ENCODE results near the gene HOXB2. TPM values are rescaled to one million over a fixed set of nuclear protein-coding genes. Genes with fewer than 3 reads are reported as not detected.

HOXB2 gene
- total RNA-seq, 2 experiments from 2014 or later = 15.6 to 18.2 TPM

- no peak for DNase-seq
- intact Hi-C loops (cut with micrococcal nuclease) = no loop called here
- Mint-ChIP-seq H3K27me3 (ENCODE audit: low read depth) (peaks cover 9% of the 10 kb centered on the region), H3K9me3 (no peaks in the 10 kb centered on the region), H3K27ac (peak overlapping the region; percentile 79), H3K36me3 (ENCODE audit: low read depth) (peaks cover 14% of the 10 kb centered on the region), H3K4me1 (ENCODE audit: low read depth) (peaks cover 44% of the 10 kb centered on the region), H3K4me3 (peak overlapping the region; percentile 55)
- CTCF ChIA-PET = interaction anchor here (0.6 to 1.3 kb wide), 5 partner anchors 11 to 447 kb away, joined by 3 to 7 read pairs (median 4); partner anchors contain the start of gene HOXB5
Observed at GRCh38 chr17:48546137-48546923, 1.4 kb upstream of the HOXB2 start.

- no peak for DNase-seq
- intact Hi-C loops (cut with micrococcal nuclease) = no loop called here
- CTCF ChIA-PET = no interaction called here
- H3K4me3 Mint-ChIP-seq = peak overlapping the region; percentile 96
- peak overlapping the region; percentile 79 for H3K27ac Mint-ChIP-seq
- peaks cover 9% of the 10 kb centered on the region for H3K27me3 Mint-ChIP-seq (ENCODE audit: low read depth)
- no peaks in the 10 kb centered on the region for H3K9me3 Mint-ChIP-seq
- H3K36me3 Mint-ChIP-seq (ENCODE audit: low read depth) = peaks cover 14% of the 10 kb centered on the region
- H3K4me1 Mint-ChIP-seq (ENCODE audit: low read depth) = peaks cover 47% of the 10 kb centered on the region
Observed at GRCh38 chr17:48545539-48545938, 630 bp upstream of the HOXB2 start.

DNA sequence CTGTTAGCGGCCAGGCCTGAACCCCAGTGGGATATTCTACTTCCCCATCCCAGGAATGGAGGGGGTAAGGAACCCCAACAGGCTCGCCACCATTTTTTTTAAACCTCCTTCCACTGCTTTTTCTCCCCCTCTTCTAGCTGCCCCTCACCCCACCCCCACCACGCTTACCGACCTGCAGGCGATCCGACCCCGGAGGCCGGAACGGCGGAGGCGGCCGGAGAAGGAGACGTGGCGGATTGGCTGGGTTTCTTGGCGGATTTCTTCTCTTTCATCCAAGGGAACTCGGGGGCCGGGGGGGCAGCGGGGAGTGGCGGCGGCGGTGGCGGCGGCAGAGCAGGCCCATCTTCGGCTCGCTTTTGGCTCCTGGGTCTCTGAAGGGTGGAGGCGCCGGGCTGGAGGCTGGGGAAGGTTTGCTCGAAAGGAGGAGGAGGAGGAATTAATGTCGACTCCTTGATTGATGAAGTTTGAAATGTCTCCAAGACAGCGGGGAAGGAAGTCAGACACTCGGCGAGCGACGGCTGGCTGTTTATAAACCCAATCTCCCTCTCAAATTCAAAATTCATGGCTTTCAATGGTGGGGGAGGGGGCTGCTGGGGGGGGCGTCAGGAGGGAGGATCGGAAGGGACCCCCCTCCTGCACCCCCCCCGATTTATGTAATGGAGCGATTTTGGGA, 424 bp downstream of the HOXB2 start:
- peaks cover 14% of the 10 kb centered on the region for H3K36me3 Mint-ChIP-seq (ENCODE audit: low read depth)
- peaks cover 58% of the 10 kb centered on the region for H3K4me1 Mint-ChIP-seq (ENCODE audit: low read depth)
- H3K4me3 Mint-ChIP-seq = peak overlapping the region; percentile 96
- no peaks in the 10 kb centered on the region for H3K9me3 Mint-ChIP-seq
- peak; percentile 66 for DNase-seq
- intact Hi-C loops (cut with micrococcal nuclease) = loop anchor here (5.0 kb wide), 1 partner anchor 52 kb away; no protein-coding TSS in a partner anchor
- peak overlapping the region; percentile 96 for H3K27ac Mint-ChIP-seq
- H3K27me3 Mint-ChIP-seq (ENCODE audit: low read depth) = peaks cover 9% of the 10 kb centered on the region
- CTCF ChIA-PET = interaction anchor here (1.2 kb wide), 1 partner anchor 36 kb away, joined by 4 read pairs; no protein-coding TSS in a partner anchor

DNA sequence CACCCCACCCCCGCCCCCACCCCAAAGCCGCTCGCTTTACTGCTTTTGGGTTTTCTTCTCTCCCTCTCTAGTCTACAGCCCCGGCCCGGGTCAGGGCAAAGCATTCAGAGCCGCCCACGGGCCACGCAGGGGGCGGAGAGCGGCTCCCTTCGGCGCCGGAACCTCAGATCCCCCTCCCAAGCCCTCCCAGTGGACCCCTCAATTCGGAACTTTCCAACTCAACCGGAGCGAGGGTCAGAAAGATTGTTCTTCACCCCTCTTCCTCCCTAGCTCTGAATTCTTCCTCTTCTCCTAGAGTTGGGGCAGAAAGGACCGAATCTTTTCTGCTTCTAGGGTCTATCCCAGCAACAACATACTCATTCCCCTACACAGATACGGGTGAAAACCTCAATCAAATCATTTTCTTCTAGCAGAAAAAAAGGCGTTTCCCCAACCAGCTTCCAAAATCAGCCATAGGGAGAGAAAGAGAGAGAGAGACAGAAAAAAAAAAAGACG, 1.0 kb downstream of the HOXB2 start:
- intact Hi-C loops (cut with micrococcal nuclease) = loop anchor here (1.0 to 5.0 kb wide), 2 partner anchors 34 to 52 kb away; partner anchors contain the start of gene HOXB4
- CTCF ChIA-PET = interaction anchor here (1.2 kb wide), 1 partner anchor 36 kb away, joined by 4 read pairs; no protein-coding TSS in a partner anchor
- Mint-ChIP-seq H3K36me3 (ENCODE audit: low read depth) (peaks cover 14% of the 10 kb centered on the region), H3K27me3 (ENCODE audit: low read depth) (peaks cover 9% of the 10 kb centered on the region), H3K9me3 (no peaks in the 10 kb centered on the region), H3K4me1 (ENCODE audit: low read depth) (peaks cover 59% of the 10 kb centered on the region), H3K4me3 (peak overlapping the region; percentile 96), H3K27ac (peak overlapping the region; percentile 96)
- peak; percentile 48 for DNase-seq

- intact Hi-C loops (cut with micrococcal nuclease) = loop anchor here (1.0 to 5.0 kb wide), 2 partner anchors 35 to 51 kb away; partner anchors contain the start of gene HOXB4
- peak; percentile 73 for DNase-seq
- peak overlapping the region; percentile 100 for H3K27ac Mint-ChIP-seq
- H3K9me3 Mint-ChIP-seq = no peaks in the 10 kb centered on the region
- H3K27me3 Mint-ChIP-seq (ENCODE audit: low read depth) = peaks cover 9% of the 10 kb centered on the region
- H3K4me3 Mint-ChIP-seq = peak overlapping the region; percentile 96
- H3K4me1 Mint-ChIP-seq (ENCODE audit: low read depth) = peaks cover 55% of the 10 kb centered on the region
- peaks cover 14% of the 10 kb centered on the region for H3K36me3 Mint-ChIP-seq (ENCODE audit: low read depth)
- CTCF ChIA-PET = interaction anchor here (0.5 to 1.2 kb wide), 4 partner anchors 24 to 153 kb away, joined by 3 to 4 read pairs (median 3); no protein-coding TSS in a partner anchor
Observed at GRCh38 chr17:48543107-48543853, 1.6 kb downstream of the HOXB2 start.

DNA sequence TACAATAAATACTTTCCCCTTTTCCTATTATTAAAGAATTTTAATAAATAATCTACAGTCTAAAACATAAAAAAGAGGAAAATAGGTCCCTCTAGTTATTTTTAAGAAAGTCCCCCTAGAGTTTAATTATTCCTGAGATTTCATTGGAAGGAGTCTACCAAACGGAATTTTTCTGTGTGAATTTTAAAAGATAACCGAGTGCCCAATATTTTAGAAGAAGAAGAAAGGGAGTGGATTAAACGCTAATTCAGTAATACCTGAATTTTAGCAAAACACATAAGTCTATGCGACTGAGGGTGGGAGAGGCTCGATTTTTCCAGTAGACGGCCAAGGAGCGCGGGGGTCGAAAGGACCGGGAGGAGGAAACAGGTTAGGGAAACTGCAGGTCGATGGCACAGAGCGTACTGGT, 2.2 kb downstream of the HOXB2 start:
- CTCF ChIA-PET = interaction anchor here (0.5 to 0.6 kb wide), 3 partner anchors 24 to 152 kb away, joined by 3 read pairs; no protein-coding TSS in a partner anchor
- no peak for DNase-seq
- intact Hi-C loops (cut with micrococcal nuclease) = loop anchor here (1.0 to 5.0 kb wide), 2 partner anchors 36 to 50 kb away; partner anchors contain the start of gene HOXB4
- Mint-ChIP-seq H3K4me1 (ENCODE audit: low read depth) (peaks cover 49% of the 10 kb centered on the region), H3K9me3 (no peaks in the 10 kb centered on the region), H3K4me3 (peak overlapping the region; percentile 96), H3K27me3 (ENCODE audit: low read depth) (peaks cover 9% of the 10 kb centered on the region), H3K36me3 (ENCODE audit: low read depth) (peaks cover 14% of the 10 kb centered on the region), H3K27ac (peak overlapping the region; percentile 100)

DNA sequence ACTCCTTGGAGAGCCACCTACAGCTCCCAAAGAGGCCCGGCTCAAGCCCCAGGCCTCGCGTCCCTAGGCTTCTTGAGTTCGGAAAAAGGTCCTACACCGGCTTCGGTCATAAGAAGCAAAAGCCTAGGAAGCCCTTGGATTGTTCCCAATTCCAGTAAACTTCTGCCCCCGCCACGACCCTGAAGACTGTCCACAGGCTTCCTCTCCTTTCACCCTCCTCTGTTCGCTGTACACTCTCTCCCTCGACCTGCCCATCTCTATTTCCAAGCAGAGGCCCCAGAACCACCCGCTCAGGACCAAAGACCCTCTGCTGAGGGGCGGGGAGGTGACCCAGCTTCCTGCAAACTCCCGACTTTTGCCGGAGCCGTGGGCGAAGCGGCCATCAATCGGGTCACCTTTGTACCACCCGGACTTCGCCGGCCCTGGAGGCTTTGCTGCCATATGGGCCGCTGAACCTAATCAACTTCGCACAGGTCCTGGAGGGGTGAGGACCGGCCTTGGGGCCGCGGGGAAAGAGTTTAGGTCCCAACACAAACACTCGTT, 2.7 kb downstream of the HOXB2 start:
- Mint-ChIP-seq H3K4me3 (peak overlapping the region; percentile 96), H3K27me3 (ENCODE audit: low read depth) (peaks cover 9% of the 10 kb centered on the region), H3K36me3 (ENCODE audit: low read depth) (peaks cover 14% of the 10 kb centered on the region), H3K27ac (peak overlapping the region; percentile 100), H3K4me1 (ENCODE audit: low read depth) (peaks cover 49% of the 10 kb centered on the region), H3K9me3 (no peaks in the 10 kb centered on the region)
- DNase-seq = peak; percentile 38
- intact Hi-C loops (cut with micrococcal nuclease) = loop anchor here (5.0 kb wide), 1 partner anchor 50 kb away; no protein-coding TSS in a partner anchor
- CTCF ChIA-PET = interaction anchor here (0.5 to 1.3 kb wide), 3 partner anchors 31 to 152 kb away, joined by 3 read pairs; no protein-coding TSS in a partner anchor

DNA sequence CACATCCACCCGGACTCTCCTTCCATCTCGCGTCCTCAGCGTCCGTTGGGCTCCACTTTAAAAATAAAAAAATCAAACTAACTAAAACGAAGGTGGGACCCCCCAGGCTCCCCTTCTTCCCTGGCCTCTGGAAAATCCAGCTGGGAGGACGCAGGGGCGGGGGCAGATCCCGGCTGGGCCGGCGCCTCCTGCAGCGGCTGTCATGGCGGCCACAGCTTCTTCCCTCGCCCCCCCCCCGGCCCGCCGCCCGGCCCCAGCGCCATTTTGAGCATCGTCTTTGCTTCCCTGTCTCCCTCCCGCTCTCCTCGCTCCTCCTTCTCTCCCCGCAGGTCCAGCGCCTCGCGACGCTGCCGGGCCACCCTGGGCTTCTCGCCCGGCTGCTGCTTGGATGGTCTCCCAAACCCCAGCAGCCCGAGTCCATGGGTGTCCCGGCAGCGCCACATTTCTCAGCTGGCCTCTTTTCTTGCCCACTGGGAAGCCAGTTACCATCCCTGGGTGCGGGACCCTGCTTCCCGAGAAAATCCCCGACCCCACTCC, 3.3 kb downstream of the HOXB2 start:
- Mint-ChIP-seq H3K27me3 (ENCODE audit: low read depth) (peaks cover 9% of the 10 kb centered on the region), H3K36me3 (ENCODE audit: low read depth) (peaks cover 14% of the 10 kb centered on the region), H3K27ac (peak overlapping the region; percentile 100), H3K9me3 (no peaks in the 10 kb centered on the region), H3K4me3 (peak overlapping the region; percentile 96), H3K4me1 (ENCODE audit: low read depth) (peaks cover 45% of the 10 kb centered on the region)
- peak; percentile 63 for DNase-seq
- intact Hi-C loops (cut with micrococcal nuclease) = loop anchor here (2.0 to 5.0 kb wide), 2 partner anchors 31 to 49 kb away; no protein-coding TSS in a partner anchor
- CTCF ChIA-PET = interaction anchor here (1.3 kb wide), 1 partner anchor 51 kb away, joined by 3 read pairs; no protein-coding TSS in a partner anchor

DNA sequence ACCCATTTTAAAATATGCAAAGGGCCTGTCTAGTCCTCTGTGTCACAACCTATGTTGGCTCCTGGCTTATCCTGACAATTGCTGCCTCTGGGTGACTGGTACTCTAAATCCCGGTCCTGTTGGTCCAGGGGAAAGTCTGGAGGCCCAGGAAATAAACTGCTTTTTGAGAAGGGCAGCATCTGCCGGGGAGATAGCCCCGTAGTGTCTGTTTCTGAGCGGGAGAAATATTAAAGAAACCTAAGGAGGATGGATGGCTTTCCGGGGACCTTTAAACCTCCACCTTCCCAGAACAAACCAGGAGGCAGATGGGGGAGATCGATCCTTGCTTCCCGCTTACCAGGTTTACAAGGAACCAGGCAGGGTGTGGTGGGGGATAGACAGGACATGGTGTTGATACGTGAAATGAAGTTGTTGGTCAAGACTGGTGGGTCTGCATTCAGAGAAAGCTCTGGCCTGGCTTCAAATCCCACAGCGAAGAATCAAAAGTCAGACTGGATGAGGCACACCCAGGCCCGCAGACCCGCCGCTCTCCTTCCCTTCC, 3.8 kb downstream of the HOXB2 start:
- intact Hi-C loops (cut with micrococcal nuclease) = loop anchor here (2.0 to 5.0 kb wide), 2 partner anchors 30 to 49 kb away; no protein-coding TSS in a partner anchor
- H3K4me1 Mint-ChIP-seq (ENCODE audit: low read depth) = peaks cover 41% of the 10 kb centered on the region
- peaks cover 9% of the 10 kb centered on the region for H3K27me3 Mint-ChIP-seq (ENCODE audit: low read depth)
- H3K9me3 Mint-ChIP-seq = no peaks in the 10 kb centered on the region
- peak overlapping the region; percentile 100 for H3K27ac Mint-ChIP-seq
- CTCF ChIA-PET = interaction anchor here (0.9 to 1.3 kb wide), 4 partner anchors 47 to 189 kb away, joined by 3 to 5 read pairs (median 4); no protein-coding TSS in a partner anchor
- peak overlapping the region; percentile 96 for H3K4me3 Mint-ChIP-seq
- peaks cover 14% of the 10 kb centered on the region for H3K36me3 Mint-ChIP-seq (ENCODE audit: low read depth)
- no peak for DNase-seq

DNA sequence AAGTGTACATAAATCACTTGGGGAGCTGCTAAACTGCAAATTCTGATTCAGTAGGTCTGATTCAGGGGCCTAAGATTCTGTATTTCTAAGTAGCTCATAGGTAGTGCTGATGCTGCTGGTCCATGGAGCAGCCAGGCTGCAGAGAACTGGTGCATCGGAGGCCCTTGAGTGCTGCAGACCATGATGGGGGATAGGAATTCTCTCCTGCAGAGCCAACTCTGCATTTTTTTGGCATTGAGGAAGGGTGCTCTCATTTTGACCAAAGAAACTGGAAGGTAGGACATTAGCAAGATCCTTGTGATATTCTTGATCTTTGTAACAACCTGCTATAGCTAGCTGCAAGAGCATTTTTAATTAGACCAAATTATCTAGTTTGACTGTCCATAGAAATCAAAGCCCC, 4.7 kb downstream of the HOXB2 start:
- Mint-ChIP-seq H3K4me3 (peak overlapping the region; percentile 10), H3K4me1 (ENCODE audit: low read depth) (peaks cover 37% of the 10 kb centered on the region), H3K27me3 (ENCODE audit: low read depth) (peaks cover 9% of the 10 kb centered on the region), H3K9me3 (no peaks in the 10 kb centered on the region), H3K27ac (peak overlapping the region; percentile 79), H3K36me3 (ENCODE audit: low read depth) (peaks cover 14% of the 10 kb centered on the region)
- CTCF ChIA-PET = interaction anchor here (0.5 to 1.2 kb wide), 7 partner anchors 47 to 189 kb away, joined by 3 to 5 read pairs (median 4); partner anchors contain the start of gene HOXB5
- no peak for DNase-seq
- intact Hi-C loops (cut with micrococcal nuclease) = loop anchor here (2.0 to 5.0 kb wide), 2 partner anchors 29 to 48 kb away; no protein-coding TSS in a partner anchor

Data from activated naive CD4-positive, alpha-beta T cell treated with anti-CD3 and anti-CD28 coated beads for 36 hours (primary cell).